Mammary epithelial cell (primary cell): ENCODE measurements around the gene FILIP1L.

Source experiments
- EZH2 ChIP-seq: IDR thresholded peaks from 2 replicates; pipeline ENCODE4 v1.6.1; 2012; ENCODE audit warnings: low read length, inconsistent platforms, borderline replicate concordance
- TF ChIP-seq, protein P1 (sequence below), 2 donors: IDR thresholded peaks in 1 of 2; conservative IDR thresholded peaks in 1 of 2; 2 replicates each; pipeline ENCODE4 v1.5.1; 2011 to 2012; ENCODE audit warnings: inconsistent platforms in 2 of 2, low read length in 2 of 2, mild to moderate bottlenecking in 2 of 2, control low read depth in 1 of 2, low read depth in 1 of 2; ENCODE audit not compliant: insufficient read depth in 1 of 2; ENCODE audit errors: extremely low read depth in 1 of 2

- TF ChIP-seq, protein P1, sequence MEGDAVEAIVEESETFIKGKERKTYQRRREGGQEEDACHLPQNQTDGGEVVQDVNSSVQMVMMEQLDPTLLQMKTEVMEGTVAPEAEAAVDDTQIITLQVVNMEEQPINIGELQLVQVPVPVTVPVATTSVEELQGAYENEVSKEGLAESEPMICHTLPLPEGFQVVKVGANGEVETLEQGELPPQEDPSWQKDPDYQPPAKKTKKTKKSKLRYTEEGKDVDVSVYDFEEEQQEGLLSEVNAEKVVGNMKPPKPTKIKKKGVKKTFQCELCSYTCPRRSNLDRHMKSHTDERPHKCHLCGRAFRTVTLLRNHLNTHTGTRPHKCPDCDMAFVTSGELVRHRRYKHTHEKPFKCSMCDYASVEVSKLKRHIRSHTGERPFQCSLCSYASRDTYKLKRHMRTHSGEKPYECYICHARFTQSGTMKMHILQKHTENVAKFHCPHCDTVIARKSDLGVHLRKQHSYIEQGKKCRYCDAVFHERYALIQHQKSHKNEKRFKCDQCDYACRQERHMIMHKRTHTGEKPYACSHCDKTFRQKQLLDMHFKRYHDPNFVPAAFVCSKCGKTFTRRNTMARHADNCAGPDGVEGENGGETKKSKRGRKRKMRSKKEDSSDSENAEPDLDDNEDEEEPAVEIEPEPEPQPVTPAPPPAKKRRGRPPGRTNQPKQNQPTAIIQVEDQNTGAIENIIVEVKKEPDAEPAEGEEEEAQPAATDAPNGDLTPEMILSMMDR (conservative IDR thresholded peaks at IDR 0.05 in 1 of 2, IDR thresholded peaks at IDR 0.05 in 1 of 2; ENCODE audit: extremely low read depth in 1 of 2, insufficient read depth in 1 of 2, low read depth in 1 of 2, low read length in 2 of 2): no peak
- TF ChIP-seq EZH2: no peak
Observed at GRCh38 chr3:99834211-99834957, 279.9 kb downstream of the FILIP1L start.
